Stimulated activated CD4-positive, alpha-beta T cell treated with anti-CD3 and anti-CD28 coated beads, TNF-alpha, amount 100 ng/mL, for 1 hour (primary cell): ENCODE measurements around the gene QARS1.

Experiments
- DNase-seq, 3 donors: peaks; one replicate each; pipeline ENCODE4 v3.0.0-alpha.2; 2020; ENCODE audit warnings: low read depth in 3 of 3, low spot score in 1 of 3

Gene QARS1

GRCh38 chr3:49054344-49054862, 50.2 kb downstream of the QARS1 start:
- DNase-seq: no peak

DNA sequence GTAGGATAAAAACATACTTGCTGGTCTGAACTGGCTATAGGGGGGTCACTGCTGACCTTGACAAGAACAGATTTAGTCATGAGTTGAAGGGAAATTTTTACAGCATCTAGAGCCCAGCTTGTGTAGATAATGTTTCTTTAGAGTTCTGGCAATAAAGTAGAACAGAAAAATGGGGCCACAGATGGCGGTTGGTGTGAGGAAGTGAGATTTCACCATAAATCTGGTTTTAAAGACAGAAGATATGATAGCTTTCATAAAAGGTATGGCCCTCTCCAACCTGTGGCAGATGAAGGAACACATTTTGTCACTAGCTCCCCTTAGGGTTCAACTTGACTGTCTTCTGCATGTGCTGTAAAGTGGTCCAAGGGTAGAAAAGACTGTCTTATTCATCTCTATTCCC, 51.0 kb downstream of the QARS1 start:
- no peak for DNase-seq
